Right kidney (tissue), 9 donors: Measurements from ENCODE around the gene DKKL1.
"Not testable (repeated sequence)": the region's sequence is repeated elsewhere in the genome, so short reads cannot be mapped to it uniquely, and the experiment has no call there.

Experiments
- DNase-seq: peaks from one replicate; pipeline ENCODE4 v3.0.0-alpha.2; 2016
- long read RNA-seq, 8 donors: transcript quantifications; one replicate each; lab custom pipeline, GENCODE V29; 2026

The DKKL1 gene
- long read RNA-seq, donor 1, partial matches to known transcripts: 0 of 1 reads
- long read RNA-seq, donor 1, other reads (novel, unspliced or antisense): 0 of 1 reads
- long read RNA-seq, donor 2: 0 reads
- long read RNA-seq, donor 3: 0 reads
- long read RNA-seq, donor 4, partial matches to known transcripts: 0 of 2 reads
- long read RNA-seq, donor 4, other reads (novel, unspliced or antisense): 0 of 2 reads
- long read RNA-seq, donor 5, transcript DKKL1-202 (2 exons, 524 nt): major isoform, 5 of 5 reads
- long read RNA-seq, donor 5, partial matches to known transcripts: 0 of 5 reads
- long read RNA-seq, donor 5, other reads (novel, unspliced or antisense): 0 of 5 reads
- long read RNA-seq, donor 6, partial matches to known transcripts: 0 of 2 reads
- long read RNA-seq, donor 6, other reads (novel, unspliced or antisense): 0 of 2 reads
- long read RNA-seq, donor 7, partial matches to known transcripts: 0 of 1 reads
- long read RNA-seq, donor 7, other reads (novel, unspliced or antisense): 0 of 1 reads
- long read RNA-seq, donor 8: 0 reads

- peak; percentile 93 for DNase-seq
Measured at GRCh38 chr19:49363268-49364082, at the start of gene DKKL1. DKKL1 (plus strand) TSS chr19:49363877; CDS start chr19:49363999, 122 bp downstream.

- DNase-seq: no peak
Measured at GRCh38 chr19:49315111-49315510, 48.6 kb upstream of the DKKL1 start.

GRCh38 chr19:49316284-49316683 lies 47.4 kb upstream of the DKKL1 start:
- DNase-seq: no peak

- DNase-seq: no peak
Measured at GRCh38 chr19:49318296-49318695, 45.4 kb upstream of the DKKL1 start.

GRCh38 chr19:49324801-49325576 lies 38.7 kb upstream of the DKKL1 start, which contains the start of gene SLC6A16:
SLC6A16 (minus strand) TSS chr19:49325191; CDS start chr19:49311347, 13,844 bp downstream.
- no peak for DNase-seq

GRCh38 chr19:49325756-49326155 lies 37.9 kb upstream of the DKKL1 start:
- not testable (repeated sequence) for DNase-seq

- no peak for DNase-seq
Measured at GRCh38 chr19:49326165-49326704, 37.4 kb upstream of the DKKL1 start.

- no peak for DNase-seq
Measured at GRCh38 chr19:49327878-49328544, 35.7 kb upstream of the DKKL1 start.

DNA sequence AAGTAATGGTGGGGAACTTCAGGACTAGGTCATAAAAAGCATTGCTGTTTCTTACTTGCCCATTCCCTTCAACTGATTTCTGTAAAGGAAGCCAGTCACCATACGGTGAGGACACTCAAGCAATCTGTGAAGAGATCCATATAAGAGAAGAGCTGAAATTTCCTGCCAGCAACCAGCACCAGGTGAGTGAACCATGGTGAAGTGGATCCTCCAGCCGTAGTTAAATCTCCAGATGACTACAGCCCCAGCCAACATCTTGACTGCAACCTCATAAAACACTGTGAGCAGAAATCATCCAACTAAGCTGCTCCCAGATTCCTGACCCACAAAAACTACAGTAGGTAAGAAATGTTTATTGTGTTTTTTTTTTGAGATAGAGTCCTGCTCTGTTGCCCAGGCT lies 34.9 kb upstream of the DKKL1 start:
- DNase-seq: no peak

DNA sequence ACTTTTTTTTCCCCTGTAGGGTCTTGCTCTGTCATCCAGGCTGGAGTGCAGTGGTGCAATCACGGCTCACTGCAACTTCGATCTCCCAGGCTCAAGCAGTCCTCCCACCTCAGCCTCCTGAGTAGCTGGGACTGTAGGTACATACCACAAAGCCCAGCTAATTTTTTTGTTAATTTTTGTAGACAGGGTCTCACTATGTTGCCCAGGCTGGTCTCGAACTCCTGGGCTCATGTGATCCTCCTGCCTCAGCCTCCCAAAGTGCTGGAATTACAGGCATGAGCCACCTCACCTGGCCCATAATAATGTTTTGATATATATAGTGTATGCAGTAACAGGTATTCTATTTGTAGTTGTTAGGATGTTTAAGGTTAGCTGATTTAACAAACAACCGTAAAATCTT lies 32.5 kb upstream of the DKKL1 start:
- not testable (repeated sequence) for DNase-seq

DNA sequence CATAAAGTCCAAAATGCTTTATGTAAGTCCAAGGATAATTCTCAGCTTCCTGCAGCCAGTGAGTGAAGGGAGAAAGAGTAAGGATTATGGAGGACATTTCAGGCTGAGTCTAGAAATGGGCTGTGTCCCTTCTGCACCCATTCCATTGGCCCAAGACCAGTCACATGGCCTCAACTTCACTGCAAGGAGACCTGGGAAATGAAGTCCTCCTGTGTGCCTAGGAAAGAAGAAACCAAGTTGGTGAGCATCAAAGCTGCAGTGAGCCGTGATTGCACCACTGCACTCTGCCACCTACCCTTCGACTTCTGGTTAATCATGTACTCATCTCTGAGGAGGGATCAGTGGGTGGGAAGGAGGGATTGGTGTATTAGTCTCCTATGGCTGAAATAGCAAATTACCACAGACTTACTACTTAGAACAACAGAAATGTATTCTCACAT lies 32.0 kb upstream of the DKKL1 start:
- DNase-seq: no peak

DNA sequence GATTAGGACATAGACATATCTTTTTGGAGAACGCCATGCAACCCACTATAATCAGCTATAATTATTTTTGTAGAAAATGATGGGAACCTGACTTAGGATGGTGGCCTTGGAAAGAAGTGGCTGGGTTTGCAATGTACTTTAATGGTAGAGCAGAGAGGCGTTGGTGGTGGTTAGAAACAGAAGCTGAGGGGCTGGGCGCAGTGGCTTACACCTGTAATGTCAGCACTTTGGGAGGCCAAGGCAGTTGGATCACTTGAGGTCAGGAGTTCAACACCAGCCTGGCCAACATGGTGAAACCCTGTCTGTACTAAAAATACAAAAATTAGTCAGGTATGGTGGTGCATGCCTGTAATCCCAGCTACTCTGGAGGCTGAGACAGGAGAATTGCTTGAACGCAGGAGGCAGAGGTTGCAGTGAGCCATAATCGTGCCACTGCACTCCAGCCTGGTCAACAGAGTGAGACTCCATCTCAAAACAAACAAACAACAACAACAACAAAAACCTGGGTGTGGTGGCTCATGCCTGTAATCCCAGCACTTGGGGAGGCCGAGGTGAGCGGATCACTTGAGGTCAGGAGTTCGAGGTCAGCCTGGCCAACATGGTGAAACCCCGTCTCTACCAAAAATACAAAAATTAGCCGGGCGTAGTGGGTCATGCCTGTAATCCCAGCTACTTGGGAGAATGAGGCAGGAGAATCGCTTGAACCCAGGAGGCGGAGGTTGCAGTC lies 30.8 kb upstream of the DKKL1 start:
- DNase-seq: not testable (repeated sequence)

GRCh38 chr19:49333418-49333805 lies 30.3 kb upstream of the DKKL1 start:
- DNase-seq: no peak

GRCh38 chr19:49333811-49334288 lies 29.8 kb upstream of the DKKL1 start:
- no peak for DNase-seq

- no peak for DNase-seq
Measured at GRCh38 chr19:49335071-49335783, 28.4 kb upstream of the DKKL1 start, which contains the start of gene CD37. CD37 (plus strand) TSS chr19:49335406; CDS start chr19:49335541, 135 bp downstream.

GRCh38 chr19:49335784-49336481 lies 27.7 kb upstream of the DKKL1 start:
- DNase-seq: no peak

DNA sequence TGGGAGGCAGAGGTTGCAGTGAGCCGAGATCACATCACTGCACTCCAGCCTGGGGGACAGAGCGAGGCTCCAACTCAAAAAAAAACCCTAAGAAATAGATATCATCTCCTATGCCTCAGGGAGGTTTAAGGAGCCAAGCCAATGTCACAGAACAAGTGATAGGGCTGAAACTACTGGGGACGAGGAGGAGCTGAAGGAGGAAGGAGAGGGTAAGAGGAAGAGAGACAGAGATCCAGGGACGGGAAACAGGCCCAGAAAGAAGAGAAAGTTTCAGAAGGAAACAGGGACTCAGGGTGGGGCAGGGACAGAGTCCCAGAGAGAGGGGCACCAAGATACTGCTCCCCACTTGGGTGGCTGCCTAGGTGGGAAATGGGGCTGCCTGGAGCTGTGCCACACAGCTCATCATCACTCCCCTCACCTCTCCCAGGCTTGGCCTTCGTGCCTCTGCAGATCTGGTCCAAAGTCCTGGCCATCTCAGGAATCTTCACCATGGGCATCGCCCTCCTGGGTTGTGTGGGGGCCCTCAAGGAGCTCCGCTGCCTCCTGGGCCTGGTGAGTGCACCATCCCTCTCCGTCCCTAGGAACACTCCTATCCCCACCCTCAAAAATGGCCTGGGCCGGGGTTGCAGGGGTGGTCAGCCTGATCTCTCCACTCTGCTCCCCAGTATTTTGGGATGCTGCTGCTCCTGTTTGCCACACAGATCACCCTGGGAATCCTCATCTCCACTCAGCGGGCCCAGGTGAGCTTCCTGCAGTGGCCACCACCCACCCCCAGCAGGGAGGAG lies 27.0 kb upstream of the DKKL1 start:
- DNase-seq: no peak
